Measurements from ENCODE around the gene DCPS.
A peak's percentile ranks its signal among the peaks of the same experiment; 100 is the strongest.
"Not testable (repeated sequence)": the region's sequence is repeated elsewhere in the genome, so short reads cannot be mapped to it uniquely, and the experiment has no call there.

DCPS gene

DNA sequence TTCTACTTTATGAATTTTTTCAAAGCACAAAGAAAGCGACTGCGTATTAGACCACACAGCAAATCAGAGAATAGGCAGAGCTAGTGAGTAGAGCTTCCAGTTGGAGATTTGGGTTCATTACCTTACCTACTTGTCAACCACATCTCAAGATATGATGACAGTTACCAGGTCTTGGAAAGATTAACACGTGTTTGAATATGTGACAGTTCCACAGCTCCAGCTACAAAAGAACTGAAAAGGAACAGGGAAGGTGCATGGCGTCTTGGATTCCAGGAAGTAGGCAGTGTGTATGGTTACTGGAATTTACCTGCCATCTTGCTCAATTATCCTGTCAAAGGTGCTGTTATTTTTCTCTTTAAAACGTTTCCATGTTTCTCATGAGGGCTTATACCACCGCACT is 15.6 kb upstream of the DCPS start:
- DNase-seq (ENCODE audit: low read depth): no peak

DNA sequence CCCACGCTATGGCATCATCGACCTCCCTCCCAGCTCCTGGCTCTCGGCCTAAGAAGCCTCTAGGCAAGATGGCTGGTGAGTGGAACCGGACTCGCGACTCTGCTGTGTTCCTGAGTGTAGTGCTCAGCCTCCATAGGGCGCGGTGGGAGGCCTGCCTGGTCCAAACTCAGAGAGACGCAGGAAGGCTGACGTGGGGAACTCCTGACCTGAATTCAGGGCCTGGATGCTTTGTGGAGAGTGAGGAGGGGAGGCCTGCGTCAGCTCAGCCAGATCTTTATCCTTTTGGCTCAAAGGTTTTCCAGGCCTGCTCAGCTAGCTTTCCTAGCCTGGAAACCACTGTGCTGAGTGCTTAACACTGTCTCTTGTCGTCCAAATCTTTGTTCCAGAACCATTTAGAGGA is 13.0 kb upstream of the DCPS start:
- DNase-seq (ENCODE audit: low read depth): no peak

DNA sequence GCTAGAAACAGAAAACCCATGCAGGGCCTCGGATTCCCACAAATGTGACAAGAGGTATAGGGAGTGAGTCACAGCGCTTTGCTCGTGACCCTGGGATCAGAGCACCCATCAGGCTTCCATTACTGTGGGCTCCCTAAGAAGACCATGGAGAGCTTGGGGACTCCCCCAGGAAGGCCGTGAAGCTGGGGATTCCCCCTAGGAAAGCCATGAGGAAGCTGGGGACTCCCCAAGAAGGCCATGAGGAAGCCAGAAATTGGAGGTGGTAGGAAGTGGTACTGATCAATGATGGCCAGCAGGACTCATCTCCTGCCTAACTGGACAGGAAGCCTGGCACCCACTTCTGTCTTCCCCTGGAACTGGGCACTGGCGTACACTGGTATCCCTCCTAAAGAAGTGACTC is 10.1 kb upstream of the DCPS start:
- no peak for DNase-seq (ENCODE audit: low read depth)

DNA sequence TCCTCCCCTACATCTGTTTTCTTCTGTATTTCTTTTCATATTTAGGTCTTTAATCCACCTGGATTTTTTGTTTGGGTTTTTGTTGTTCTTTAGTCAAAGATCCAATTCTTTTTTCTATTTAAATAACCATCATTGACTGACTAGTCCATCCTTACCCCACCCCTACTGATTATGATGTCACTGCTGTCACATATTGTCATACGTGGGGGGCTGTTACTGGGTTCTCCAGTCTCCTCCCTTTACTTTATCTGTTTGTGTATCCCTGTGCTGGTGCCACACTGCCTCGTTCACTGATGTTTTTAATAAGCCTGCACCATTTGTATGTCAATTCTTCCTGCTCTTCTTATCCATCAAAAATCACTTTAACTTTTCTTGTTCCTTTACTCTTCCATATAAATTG is 6.9 kb upstream of the DCPS start:
- no peak for DNase-seq (ENCODE audit: low read depth)

DNA sequence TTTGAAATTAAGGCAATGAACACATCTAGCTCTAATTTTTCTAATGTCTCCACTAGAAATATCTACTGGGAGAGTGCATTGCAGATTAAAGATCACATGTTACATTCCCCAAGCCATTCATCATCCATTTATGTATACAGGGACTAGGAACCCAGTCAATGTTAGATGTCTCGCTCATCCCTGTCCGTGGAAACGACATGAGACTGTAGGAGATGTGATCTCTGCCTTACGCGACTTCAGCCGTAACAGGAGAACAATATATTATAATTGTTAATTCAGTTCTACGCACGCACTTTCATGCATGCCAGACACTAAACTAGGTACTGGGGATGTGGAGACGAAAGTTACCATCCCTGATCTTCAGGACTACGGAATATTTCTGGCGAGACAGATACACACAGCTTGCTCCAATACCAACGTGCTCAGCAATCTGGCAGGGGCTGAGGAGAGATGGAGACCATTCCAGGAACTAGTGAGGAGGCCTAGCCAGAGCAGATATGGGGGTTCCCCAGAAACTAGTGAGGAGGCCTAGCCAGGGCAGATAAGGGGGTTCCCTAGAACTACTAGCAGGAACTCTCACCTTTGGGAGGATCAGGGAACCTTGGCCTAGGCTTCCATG is 706 bp downstream of the DCPS start:
- no peak for DNase-seq (ENCODE audit: low read depth)

DNA sequence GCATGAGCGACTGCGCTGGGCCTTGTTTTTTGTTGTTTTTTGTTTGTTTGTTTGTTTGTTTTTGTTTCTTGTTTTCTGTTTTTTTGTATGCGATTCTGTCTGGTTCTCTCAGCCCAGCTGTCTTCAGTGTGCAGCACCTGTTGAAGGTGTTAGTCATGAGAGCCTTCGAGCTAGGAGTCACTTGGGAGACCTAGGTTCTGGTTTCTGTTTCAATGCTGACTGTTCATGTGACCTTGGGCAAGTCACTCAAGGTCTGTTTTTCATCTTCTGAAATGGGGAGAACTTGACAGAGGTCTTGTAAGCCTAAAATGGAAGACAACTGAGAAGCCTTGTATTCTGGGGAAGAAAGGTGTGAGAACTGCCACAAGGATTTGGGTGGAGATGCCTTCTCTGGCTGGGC is 1.8 kb downstream of the DCPS start:
- no peak for DNase-seq (ENCODE audit: low read depth)

DNA sequence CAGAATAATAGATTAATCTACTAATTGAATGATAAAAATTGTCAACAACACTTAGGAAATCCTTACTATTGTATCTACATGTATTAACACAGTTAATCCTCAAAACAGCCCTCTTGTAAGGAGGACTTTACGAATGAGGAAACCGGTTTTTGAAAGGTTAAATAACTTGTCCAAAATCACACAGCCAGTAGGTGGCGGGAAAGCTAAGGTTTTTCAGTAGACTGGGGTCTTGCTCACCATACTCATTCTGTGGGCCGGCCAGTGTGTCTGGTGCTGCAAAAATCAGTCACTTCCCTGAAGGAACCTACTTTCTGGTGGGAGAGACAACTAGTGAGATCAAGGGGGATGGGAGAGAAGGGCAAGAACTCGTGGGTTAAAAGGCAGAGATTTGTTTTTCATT is 3.8 kb downstream of the DCPS start:
- no peak for DNase-seq (ENCODE audit: low read depth)

DNA sequence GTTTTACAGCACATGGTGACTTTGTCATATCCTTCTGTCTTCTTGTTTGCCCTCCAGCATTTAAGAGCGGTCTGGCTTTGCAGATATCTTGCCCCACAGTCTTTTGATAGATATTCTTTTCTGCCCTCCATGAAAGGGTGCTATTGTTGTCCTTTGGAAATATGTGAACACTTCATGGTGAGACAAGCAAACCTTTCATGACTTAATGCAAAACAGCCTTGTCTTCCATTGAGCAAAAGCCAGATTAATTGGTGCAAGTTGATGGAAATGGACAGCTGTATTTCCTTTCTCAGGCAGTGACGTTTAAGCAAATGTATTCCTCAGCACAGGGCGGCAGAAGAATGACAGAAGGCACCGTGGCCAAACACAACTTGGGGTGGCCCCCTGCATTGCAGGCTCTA is 4.4 kb downstream of the DCPS start:
- no peak for DNase-seq (ENCODE audit: low read depth)

- DNase-seq (ENCODE audit: low read depth): not testable (repeated sequence)
Observed at GRCh38 chr11:126308771-126309170, 4.9 kb downstream of the DCPS start.

DNA sequence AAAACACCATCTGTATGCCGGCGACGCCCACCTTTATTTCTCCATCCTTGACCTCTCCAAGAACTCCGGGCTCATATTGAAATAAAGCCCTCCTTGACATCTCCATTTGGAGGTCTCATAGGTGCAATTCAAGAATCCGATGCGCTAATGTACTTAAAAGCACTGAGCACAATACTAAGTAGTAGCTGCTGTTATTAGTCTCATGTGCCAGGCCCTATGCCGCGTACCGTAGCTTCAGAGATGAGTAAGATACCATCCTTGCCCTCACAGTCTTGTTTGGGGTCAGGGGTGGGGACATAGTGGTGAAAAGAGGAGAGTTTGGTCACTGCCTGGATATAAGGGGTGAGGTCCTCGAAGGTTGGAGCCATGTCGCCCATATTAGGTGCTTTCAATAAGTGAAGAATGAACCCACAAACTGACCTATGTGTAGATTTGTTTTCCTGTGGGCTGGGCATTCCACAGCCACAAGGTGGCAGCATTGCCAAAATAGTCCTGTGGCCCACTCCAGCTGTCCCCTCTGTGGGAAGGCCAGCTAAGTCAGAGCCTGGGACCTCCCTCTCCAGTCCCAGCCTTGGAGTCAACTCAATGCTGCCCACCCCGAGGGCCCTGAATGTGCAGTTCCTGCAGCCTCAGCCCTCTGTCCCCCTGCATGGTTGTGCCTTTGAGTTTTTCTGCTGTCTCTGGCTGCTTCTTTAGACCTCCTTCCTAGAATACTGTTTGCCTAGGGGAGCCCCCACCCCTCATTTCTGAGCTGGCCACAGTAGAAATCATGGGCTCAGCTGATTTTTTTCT is 6.5 kb downstream of the DCPS start:
- DNase-seq (ENCODE audit: low read depth): no peak

GRCh38 chr11:126310992-126311310 is 7.1 kb downstream of the DCPS start:
- no peak for DNase-seq (ENCODE audit: low read depth)

DNA sequence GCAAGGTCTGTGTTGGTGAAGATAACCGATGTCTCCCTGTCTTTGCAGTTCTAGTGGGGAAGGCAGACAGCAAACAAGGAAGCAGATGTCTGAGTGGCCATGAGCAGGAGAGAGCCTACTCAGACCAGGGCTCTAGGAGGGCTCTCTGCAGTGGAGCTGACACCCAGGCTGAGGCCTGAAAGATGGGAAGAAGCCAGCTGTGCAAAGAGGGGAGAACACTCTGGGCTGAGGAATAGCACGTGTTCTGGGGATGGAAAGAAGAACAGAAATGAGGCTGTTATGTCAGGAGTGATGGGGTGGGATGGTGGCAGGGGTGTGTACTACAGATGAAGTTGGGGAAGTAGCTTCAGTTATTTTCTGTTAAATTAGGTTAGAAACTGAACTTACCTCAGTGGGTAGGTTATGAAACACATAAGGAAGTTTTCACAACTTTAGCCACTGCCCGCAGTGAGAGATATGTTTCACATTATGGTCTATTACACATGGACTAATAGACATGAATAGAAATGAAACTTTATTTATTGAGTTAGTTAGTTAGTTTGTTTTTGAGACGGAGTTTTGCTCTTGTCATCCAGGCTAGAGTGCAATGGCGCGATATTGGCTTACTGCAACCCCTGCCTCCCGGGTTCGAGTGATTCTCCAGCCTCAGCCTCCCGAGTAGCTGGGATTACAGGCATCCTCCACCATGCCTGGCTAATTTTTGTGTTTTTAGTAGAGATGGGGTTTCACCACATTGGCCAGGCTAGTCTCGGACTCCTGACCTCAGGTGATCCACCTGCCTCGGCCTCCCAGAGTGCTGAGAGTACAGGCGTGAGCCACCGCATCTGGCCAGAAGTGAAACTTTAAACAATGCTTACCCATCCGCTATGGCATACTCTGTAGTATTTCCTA is 7.8 kb downstream of the DCPS start:
- DNase-seq (ENCODE audit: low read depth): no peak

DNA sequence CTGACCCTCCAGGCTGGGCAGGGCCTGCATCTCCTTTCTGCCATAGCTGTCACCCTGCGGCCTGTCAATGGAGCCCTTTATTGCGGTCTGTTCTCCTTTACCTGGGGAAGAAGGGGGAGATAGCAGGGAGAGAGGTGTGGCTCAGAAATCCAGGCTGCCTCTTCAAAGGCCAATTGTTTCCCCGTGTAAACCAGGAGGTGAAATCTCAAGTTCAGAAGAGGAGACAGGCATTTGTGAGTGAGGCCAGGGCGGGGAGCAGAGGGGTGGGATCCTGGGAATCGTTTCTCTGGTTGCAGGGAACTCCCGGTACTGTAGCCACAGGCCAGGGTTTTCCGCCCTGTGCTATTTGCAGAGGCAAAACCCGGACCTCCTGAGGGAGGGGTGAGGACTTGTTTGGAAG is 9.1 kb downstream of the DCPS start:
- no peak for DNase-seq (ENCODE audit: low read depth)

DNA sequence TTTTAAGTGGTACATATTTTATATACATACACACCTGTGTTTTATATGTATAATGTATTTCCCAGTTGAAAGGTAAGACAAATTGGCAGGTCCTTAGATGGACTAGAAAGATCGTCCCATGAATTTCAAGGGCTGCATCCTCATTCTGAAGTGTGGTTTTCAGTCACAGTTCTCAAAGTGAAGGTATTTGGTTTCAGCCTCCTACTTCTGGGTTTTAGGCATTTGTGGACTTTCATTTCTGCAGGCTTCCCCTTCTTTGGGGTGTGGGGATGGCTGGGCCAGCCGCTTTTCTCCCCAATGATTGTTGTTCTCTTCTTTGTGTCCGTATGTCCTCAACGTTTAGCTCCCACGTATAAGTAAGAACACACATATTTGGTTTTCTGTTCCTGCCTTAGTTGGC is 10.0 kb downstream of the DCPS start:
- DNase-seq (ENCODE audit: low read depth): no peak

DNA sequence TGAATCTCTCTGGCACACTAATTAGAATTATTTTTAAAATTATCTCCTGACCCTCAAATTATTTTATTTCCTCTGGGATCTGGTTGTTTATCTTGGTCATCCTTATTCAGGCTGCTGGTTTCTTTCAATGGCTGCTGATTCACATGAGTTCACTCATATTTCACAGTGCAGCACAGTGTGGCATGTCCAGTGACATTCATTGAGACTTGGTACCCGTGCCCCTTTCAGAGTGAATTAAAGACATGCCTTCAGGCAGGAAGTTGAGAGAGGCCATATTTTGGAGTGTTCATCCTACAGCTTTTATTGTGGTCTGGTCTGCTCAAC is 13.5 kb downstream of the DCPS start:
- DNase-seq (ENCODE audit: low read depth): no peak

GRCh38 chr11:126317756-126318573 is 14.1 kb downstream of the DCPS start:
- no peak for DNase-seq (ENCODE audit: low read depth)

GRCh38 chr11:126318574-126319373 is 14.9 kb downstream of the DCPS start:
- DNase-seq (ENCODE audit: low read depth): peak; percentile 94

- DNase-seq (ENCODE audit: low read depth): no peak
Observed at GRCh38 chr11:126319374-126319740, 15.5 kb downstream of the DCPS start.

- DNase-seq (ENCODE audit: low read depth): no peak
Observed at GRCh38 chr11:126322996-126323395, 19.1 kb downstream of the DCPS start.

DNA sequence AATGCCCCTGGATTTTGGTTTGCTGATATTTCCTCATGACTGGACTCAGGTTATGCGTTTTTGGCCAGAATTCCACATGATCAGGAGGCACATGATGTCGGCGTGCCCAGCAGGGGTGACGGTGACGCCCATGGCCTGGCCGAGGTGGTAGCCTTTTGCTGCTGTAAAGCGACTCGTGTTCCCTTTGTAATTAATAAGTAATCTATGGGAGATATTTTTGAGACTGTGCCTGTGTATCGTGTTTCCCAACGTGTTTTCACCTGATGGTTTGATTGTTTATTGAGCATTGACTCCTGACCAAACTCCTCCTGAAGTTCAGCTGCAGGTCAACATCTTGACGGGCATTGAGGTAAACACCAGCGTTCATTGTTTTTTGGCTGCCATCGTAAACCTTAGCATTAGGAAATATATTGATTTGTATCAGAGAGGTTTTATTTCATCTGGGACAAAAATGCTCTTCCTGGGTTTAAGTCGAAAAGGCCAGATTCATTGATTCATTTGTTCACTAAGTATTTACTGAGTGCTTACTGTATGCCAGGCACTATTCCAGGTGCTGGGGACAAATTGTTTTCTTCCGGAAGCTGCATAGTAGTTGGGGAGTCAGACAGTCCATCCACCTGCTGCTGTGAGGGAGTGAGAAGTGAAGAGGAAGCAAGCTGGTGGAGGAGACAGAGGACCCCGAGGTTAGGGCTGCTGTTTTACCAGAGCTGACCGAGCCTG is 23.6 kb downstream of the DCPS start:
- DNase-seq (ENCODE audit: low read depth): no peak

DNA sequence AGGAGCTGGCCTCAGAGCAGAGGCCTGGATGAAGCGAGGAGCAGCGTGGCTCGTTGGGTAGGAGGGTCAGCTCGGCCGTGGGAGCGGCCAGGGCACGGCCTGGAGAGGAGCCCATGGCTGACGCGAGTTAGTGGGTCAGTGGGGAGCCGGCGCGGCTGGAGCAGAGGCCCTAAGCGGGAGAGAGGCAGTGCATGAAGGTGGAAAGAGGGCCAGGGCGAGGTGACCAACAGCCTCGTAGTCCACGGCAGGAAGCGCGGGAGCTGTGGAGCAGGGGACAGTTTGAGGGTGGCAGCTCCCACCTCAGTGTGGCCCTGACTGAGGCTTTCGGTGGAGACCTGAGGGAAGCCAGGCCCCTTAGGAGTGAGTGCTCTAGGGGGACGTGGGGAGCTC is 24.1 kb downstream of the DCPS start:
- DNase-seq (ENCODE audit: low read depth): no peak
